IPS-11a (cell line): ENCODE measurements around the gene PLVAP.
A peak's percentile ranks its signal among the peaks of the same experiment; 100 is the strongest.

Experiments used
- H3K4me3 ChIP-seq: one replicate; pipeline ENCODE4 v1.5.1; 2013; ENCODE audit warnings: low read depth, low read length, control low read depth

Gene PLVAP

GRCh38 chr19:17376935-17377600 is at the start of gene PLVAP:
Gene PLVAP (minus strand): TSS chr19:17377342. CDS start chr19:17377288, 54 bp downstream.
- H3K4me3 ChIP-seq: no peak within 1 kb of the TSS

- peak overlapping the region; percentile 30 for H3K4me3 ChIP-seq
These were observed 47.7 kb upstream of the PLVAP start for GRCh38 chr19:17424743-17425365.

GRCh38 chr19:17423429-17424208 is 46.5 kb upstream of the PLVAP start:
- no peak overlapping the region for H3K4me3 ChIP-seq

- H3K4me3 ChIP-seq: no peak overlapping the region
These were observed 44.8 kb upstream of the PLVAP start for GRCh38 chr19:17421942-17422341.

- peak overlapping the region; percentile 56 for H3K4me3 ChIP-seq
These were observed 43.4 kb upstream of the PLVAP start for GRCh38 chr19:17420475-17420924.

GRCh38 chr19:17419621-17420474 is 42.7 kb upstream of the PLVAP start, which contains the start of gene MVB12A:
Gene MVB12A (plus strand): TSS chr19:17420047. CDS start chr19:17420136, 89 bp downstream.
- peak within 1 kb of the TSS; percentile 56 for H3K4me3 ChIP-seq

GRCh38 chr19:17419154-17419620 is 42.0 kb upstream of the PLVAP start:
- H3K4me3 ChIP-seq: peak overlapping the region; percentile 21

GRCh38 chr19:17418710-17419109 is 41.6 kb upstream of the PLVAP start:
- no peak overlapping the region for H3K4me3 ChIP-seq

GRCh38 chr19:17415121-17415520 is 38.0 kb upstream of the PLVAP start:
- H3K4me3 ChIP-seq: no peak overlapping the region

- no peak overlapping the region for H3K4me3 ChIP-seq
These were observed 37.0 kb upstream of the PLVAP start for GRCh38 chr19:17414097-17414496.

GRCh38 chr19:17411801-17412200 is 34.7 kb upstream of the PLVAP start:
- no peak overlapping the region for H3K4me3 ChIP-seq

- H3K4me3 ChIP-seq: no peak overlapping the region
These were observed 32.8 kb upstream of the PLVAP start for GRCh38 chr19:17409990-17410389.

- no peak overlapping the region for H3K4me3 ChIP-seq
These were observed 29.7 kb upstream of the PLVAP start for GRCh38 chr19:17406887-17407196.

- H3K4me3 ChIP-seq: no peak overlapping the region
These were observed 29.1 kb upstream of the PLVAP start for GRCh38 chr19:17406046-17406886.

- H3K4me3 ChIP-seq: peak within 1 kb of the TSS; percentile 39
These were observed 28.3 kb upstream of the PLVAP start, which contains the start of gene BST2 for GRCh38 chr19:17405250-17406045. Gene BST2 (minus strand): TSS chr19:17405630. CDS start chr19:17405575, 55 bp downstream.

- peak overlapping the region; percentile 39 for H3K4me3 ChIP-seq
These were observed 27.6 kb upstream of the PLVAP start for GRCh38 chr19:17404621-17405249.

GRCh38 chr19:17404015-17404414 is 26.9 kb upstream of the PLVAP start:
- peak overlapping the region; percentile 31 for H3K4me3 ChIP-seq
